ENCODE results near the gene SLC4A3. TPM values are rescaled to one million over a fixed set of nuclear protein-coding genes. Genes with fewer than 3 reads are reported as not detected.

Gene SLC4A3
- total RNA-seq, 2 experiments from 2014 or later: not detected

- CTCF ChIA-PET: interaction anchor here (0.9 to 2.9 kb wide), 2 partner anchors 38 to 56 kb away, joined by 3 to 21 read pairs; partner anchors contain the start of genes CHPF and TMEM198
- H3K4me1 Mint-ChIP-seq: peaks cover 24% of the 10 kb centered on the region
- H3K27ac Mint-ChIP-seq: peak overlapping the region; percentile 89
- no peak for DNase-seq
- POLR2A ChIA-PET: interaction anchor here (0.6 to 1.2 kb wide), 2 partner anchors 14 to 27 kb away, joined by 3 read pairs; partner anchors contain the start of gene OBSL1
- no peaks in the 10 kb centered on the region for H3K36me3 Mint-ChIP-seq (ENCODE audit: low read depth)
- peak overlapping the region; percentile 96 for H3K4me3 Mint-ChIP-seq
- H3K27me3 Mint-ChIP-seq: peaks cover 3% of the 10 kb centered on the region
- H3K9me3 Mint-ChIP-seq: no peaks in the 10 kb centered on the region
These were observed 28.9 kb upstream of the SLC4A3 start for GRCh38 chr2:219598308-219599078.

- peaks cover 6% of the 10 kb centered on the region for H3K4me1 Mint-ChIP-seq
- no peak for DNase-seq
- H3K36me3 Mint-ChIP-seq (ENCODE audit: low read depth): peaks cover 12% of the 10 kb centered on the region
- H3K27ac Mint-ChIP-seq: no peak overlapping the region
- H3K4me3 Mint-ChIP-seq: no peak overlapping the region
- ChIA-PET POLR2A (no interaction called here), CTCF (no interaction called here)
- H3K27me3 Mint-ChIP-seq: no peaks in the 10 kb centered on the region
- H3K9me3 Mint-ChIP-seq: no peaks in the 10 kb centered on the region
These were observed 23.7 kb upstream of the SLC4A3 start for GRCh38 chr2:219603771-219604170.

- no peak overlapping the region for H3K27ac Mint-ChIP-seq
- no peak for DNase-seq
- H3K9me3 Mint-ChIP-seq: no peaks in the 10 kb centered on the region
- H3K4me3 Mint-ChIP-seq: no peak overlapping the region
- CTCF ChIA-PET: no interaction called here
- H3K27me3 Mint-ChIP-seq: no peaks in the 10 kb centered on the region
- H3K4me1 Mint-ChIP-seq: no peaks in the 10 kb centered on the region
- POLR2A ChIA-PET: no interaction called here
- H3K36me3 Mint-ChIP-seq (ENCODE audit: low read depth): peaks cover 12% of the 10 kb centered on the region
These were observed 21.8 kb upstream of the SLC4A3 start for GRCh38 chr2:219605607-219605954.

- Mint-ChIP-seq H3K36me3 (ENCODE audit: low read depth) (peaks cover 12% of the 10 kb centered on the region), H3K27ac (no peak overlapping the region), H3K9me3 (no peaks in the 10 kb centered on the region), H3K27me3 (no peaks in the 10 kb centered on the region), H3K4me1 (peaks cover 7% of the 10 kb centered on the region), H3K4me3 (no peak overlapping the region)
- ChIA-PET CTCF (no interaction called here), POLR2A (no interaction called here)
- no peak for DNase-seq
These were observed 19.5 kb upstream of the SLC4A3 start for GRCh38 chr2:219607931-219608330.

GRCh38 chr2:219608399-219608964 is 18.9 kb upstream of the SLC4A3 start:
- H3K9me3 Mint-ChIP-seq: no peaks in the 10 kb centered on the region
- no peak overlapping the region for H3K27ac Mint-ChIP-seq
- H3K4me3 Mint-ChIP-seq: no peak overlapping the region
- peaks cover 12% of the 10 kb centered on the region for H3K36me3 Mint-ChIP-seq (ENCODE audit: low read depth)
- peaks cover 8% of the 10 kb centered on the region for H3K4me1 Mint-ChIP-seq
- H3K27me3 Mint-ChIP-seq: no peaks in the 10 kb centered on the region
- POLR2A ChIA-PET: no interaction called here
- CTCF ChIA-PET: no interaction called here
- no peak for DNase-seq

- ChIA-PET CTCF (no interaction called here), POLR2A (no interaction called here)
- H3K27me3 Mint-ChIP-seq: no peaks in the 10 kb centered on the region
- H3K4me3 Mint-ChIP-seq: no peak overlapping the region
- peaks cover 9% of the 10 kb centered on the region for H3K36me3 Mint-ChIP-seq (ENCODE audit: low read depth)
- peaks cover 8% of the 10 kb centered on the region for H3K4me1 Mint-ChIP-seq
- H3K27ac Mint-ChIP-seq: no peak overlapping the region
- H3K9me3 Mint-ChIP-seq: no peaks in the 10 kb centered on the region
- DNase-seq: no peak
These were observed 18.2 kb upstream of the SLC4A3 start for GRCh38 chr2:219609149-219609750.

GRCh38 chr2:219611306-219611705 is 16.1 kb upstream of the SLC4A3 start:
- Mint-ChIP-seq H3K9me3 (no peaks in the 10 kb centered on the region), H3K27ac (no peak overlapping the region), H3K27me3 (no peaks in the 10 kb centered on the region), H3K36me3 (ENCODE audit: low read depth) (peaks cover 10% of the 10 kb centered on the region), H3K4me3 (no peak overlapping the region), H3K4me1 (peaks cover 8% of the 10 kb centered on the region)
- ChIA-PET POLR2A (interaction anchor here (1.3 kb wide), 1 partner anchor 14 kb away, joined by 3 read pairs; the partner anchor contains the start of gene STK11IP), CTCF (no interaction called here)
- DNase-seq: no peak

- ChIA-PET POLR2A (interaction anchor here (1.3 kb wide), 1 partner anchor 15 kb away, joined by 3 read pairs; the partner anchor contains the start of gene STK11IP), CTCF (no interaction called here)
- Mint-ChIP-seq H3K9me3 (no peaks in the 10 kb centered on the region), H3K4me3 (no peak overlapping the region), H3K4me1 (peaks cover 8% of the 10 kb centered on the region), H3K27me3 (no peaks in the 10 kb centered on the region), H3K36me3 (ENCODE audit: low read depth) (peaks cover 8% of the 10 kb centered on the region), H3K27ac (no peak overlapping the region)
- DNase-seq: no peak
These were observed 15.4 kb upstream of the SLC4A3 start for GRCh38 chr2:219611866-219612576.

- DNase-seq: no peak
- Mint-ChIP-seq H3K27ac (no peak overlapping the region), H3K36me3 (ENCODE audit: low read depth) (peaks cover 6% of the 10 kb centered on the region), H3K9me3 (no peaks in the 10 kb centered on the region), H3K4me3 (no peak overlapping the region), H3K27me3 (no peaks in the 10 kb centered on the region), H3K4me1 (peaks cover 8% of the 10 kb centered on the region)
- ChIA-PET POLR2A (interaction anchor here (0.5 to 1.3 kb wide), 2 partner anchors 15 kb away, joined by 3 read pairs; partner anchors contain the start of gene STK11IP), CTCF (no interaction called here)
These were observed 14.7 kb upstream of the SLC4A3 start for GRCh38 chr2:219612577-219613286.

- DNase-seq: no peak
- CTCF ChIA-PET: no interaction called here
These were observed 13.9 kb upstream of the SLC4A3 start for GRCh38 chr2:219613461-219614070.

GRCh38 chr2:219614076-219614860 is 13.2 kb upstream of the SLC4A3 start:
- H3K36me3 Mint-ChIP-seq (ENCODE audit: low read depth): peaks cover 6% of the 10 kb centered on the region
- no peaks in the 10 kb centered on the region for H3K9me3 Mint-ChIP-seq
- no peaks in the 10 kb centered on the region for H3K27me3 Mint-ChIP-seq
- H3K4me3 Mint-ChIP-seq: no peak overlapping the region
- H3K4me1 Mint-ChIP-seq: peaks cover 8% of the 10 kb centered on the region
- ChIA-PET POLR2A (no interaction called here), CTCF (no interaction called here)
- DNase-seq: no peak
- no peak overlapping the region for H3K27ac Mint-ChIP-seq

More at GRCh38 chr2:219613461-219614070, 13.9 kb upstream of the SLC4A3 start:
- POLR2A ChIA-PET: no interaction called here
- Mint-ChIP-seq H3K27ac (no peak overlapping the region), H3K27me3 (no peaks in the 10 kb centered on the region), H3K9me3 (no peaks in the 10 kb centered on the region), H3K36me3 (ENCODE audit: low read depth) (peaks cover 6% of the 10 kb centered on the region), H3K4me1 (peaks cover 8% of the 10 kb centered on the region), H3K4me3 (no peak overlapping the region)

GRCh38 chr2:219615036-219615435 is 12.4 kb upstream of the SLC4A3 start:
- no peaks in the 10 kb centered on the region for H3K9me3 Mint-ChIP-seq
- no peak overlapping the region for H3K27ac Mint-ChIP-seq
- H3K27me3 Mint-ChIP-seq: no peaks in the 10 kb centered on the region
- ChIA-PET POLR2A (no interaction called here), CTCF (no interaction called here)
- peaks cover 8% of the 10 kb centered on the region for H3K4me1 Mint-ChIP-seq
- DNase-seq: no peak
- peaks cover 6% of the 10 kb centered on the region for H3K36me3 Mint-ChIP-seq (ENCODE audit: low read depth)
- H3K4me3 Mint-ChIP-seq: no peak overlapping the region

Measured in activated CD4-positive, alpha-beta memory T cell treated with anti-CD3 and anti-CD28 coated beads, Interleukin-2, amount 10 ng/mL, durations not matched to agents 7 days and 5 days (primary cell).